BLaER1 (cell line): ENCODE measurements around the gene RAB36.

Experiments used
- H3K27ac ChIP-seq: shearing (Covaris generic); formaldehyde crosslinking; 2 replicates; pipeline ENCODE4 v1.8.1; 2022
- H3K27me3 ChIP-seq: shearing (Covaris generic); formaldehyde crosslinking; 2 replicates; pipeline ENCODE4 v1.8.1; 2022
- H3K36me3 ChIP-seq: shearing (Covaris generic); formaldehyde crosslinking; 2 replicates; pipeline ENCODE4 v1.8.1; 2022
- H3K4me1 ChIP-seq: shearing (Covaris generic); formaldehyde crosslinking; 2 replicates; pipeline ENCODE4 v1.8.1; 2022
- H3K4me2 ChIP-seq: shearing (Covaris generic); formaldehyde crosslinking; 2 replicates; pipeline ENCODE4 v1.8.1; 2022
- H3K4me3 ChIP-seq: shearing (Covaris generic); formaldehyde crosslinking; 2 replicates; pipeline ENCODE4 v1.8.1; 2022
- H3K9ac ChIP-seq: shearing (Covaris generic); formaldehyde crosslinking; 2 replicates; pipeline ENCODE4 v1.8.1; 2022
- H3K9me3 ChIP-seq: shearing (Covaris generic); formaldehyde crosslinking; 2 replicates; pipeline ENCODE4 v1.8.1; 2022
- H4K20me1 ChIP-seq: shearing (Covaris generic); formaldehyde crosslinking; 2 replicates; pipeline ENCODE4 v1.8.1; 2022
- Cebpa-rat ChIP-seq: shearing (Covaris generic); IDR thresholded peaks from 2 replicates; pipeline ENCODE4 v1.8.1; 2022

RAB36 gene

GRCh38 chr22:23199159-23199558 lies 53.9 kb downstream of the RAB36 start:
- Histone ChIP-seq H3K36me3 (peaks cover 74% of the 10 kb centered on the region), H3K9ac (no peak overlapping the region), H3K27me3 (no peaks in the 10 kb centered on the region), H3K4me2 (peak overlapping the region; percentile 55), H3K4me1 (peaks cover 81% of the 10 kb centered on the region), H3K4me3 (no peak overlapping the region), H3K9me3 (no peaks in the 10 kb centered on the region), H4K20me1 (peaks cover 100% of the 10 kb centered on the region), H3K27ac (no peak overlapping the region)
- TF ChIP-seq Cebpa-rat = no peak

DNA sequence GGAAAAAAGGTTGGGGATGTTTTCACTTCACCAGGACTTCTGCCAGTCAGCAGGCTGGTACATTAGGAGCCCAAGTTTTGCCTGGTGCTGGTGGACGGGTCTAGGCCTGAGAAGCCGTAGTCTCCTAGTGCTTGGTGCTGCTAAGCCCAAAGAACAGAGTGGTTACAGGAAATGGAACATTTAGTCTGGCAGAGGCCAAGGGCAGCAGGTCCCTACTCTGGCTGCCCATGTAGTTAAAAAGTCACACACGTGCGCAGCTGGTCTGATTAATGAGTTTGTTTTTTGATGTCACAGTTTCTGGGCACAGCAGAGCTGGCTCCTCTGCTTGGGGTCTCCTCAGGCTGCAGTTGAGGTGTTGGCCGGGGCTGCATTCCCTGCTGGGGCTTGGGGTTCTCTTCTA lies 55.6 kb downstream of the RAB36 start:
- Histone ChIP-seq H3K4me1 (peaks cover 81% of the 10 kb centered on the region), H3K27ac (peak overlapping the region; percentile 46; the same call in 1 of the 2 replicates), H3K4me3 (no peak overlapping the region), H3K36me3 (peaks cover 86% of the 10 kb centered on the region), H3K9ac (no peak overlapping the region), H3K9me3 (no peaks in the 10 kb centered on the region), H3K27me3 (no peaks in the 10 kb centered on the region), H4K20me1 (peaks cover 100% of the 10 kb centered on the region), H3K4me2 (peak overlapping the region; percentile 55)
- TF ChIP-seq Cebpa-rat = no peak

DNA sequence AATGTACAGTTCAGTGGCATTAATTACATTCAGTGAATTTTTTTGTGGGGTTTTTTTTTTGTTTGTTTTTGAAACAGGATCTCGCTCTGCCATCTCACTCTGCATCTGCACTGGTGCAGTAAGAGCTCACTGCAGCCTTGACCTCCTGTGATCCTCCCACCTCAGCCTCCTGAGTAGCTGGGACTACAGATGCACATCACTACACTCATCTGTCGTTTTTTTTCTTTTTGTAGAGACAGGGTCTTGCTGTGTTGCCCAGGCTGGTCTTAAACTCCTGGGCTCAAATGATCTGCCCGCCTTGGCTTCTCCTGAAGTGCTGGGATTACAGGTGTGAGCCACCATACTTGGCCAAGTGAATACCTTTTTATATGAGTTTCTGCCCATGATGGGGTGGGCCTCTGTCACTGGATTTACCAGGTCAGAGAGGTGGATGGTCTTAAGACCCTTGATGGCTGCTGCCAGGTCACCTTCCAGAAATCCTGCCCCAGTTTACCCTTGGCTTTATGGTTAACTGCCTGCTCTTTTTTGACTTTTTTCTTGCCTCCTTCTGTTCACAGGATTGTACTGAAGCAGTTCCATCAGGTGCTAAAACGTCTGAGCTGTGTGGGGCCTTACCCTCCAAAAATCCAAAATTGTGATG lies 57.7 kb downstream of the RAB36 start:
- H3K4me2 ChIP-seq = no peak overlapping the region
- no peaks in the 10 kb centered on the region for H3K9me3 ChIP-seq
- no peak overlapping the region for H3K9ac ChIP-seq
- H3K4me3 ChIP-seq = no peak overlapping the region
- H3K4me1 ChIP-seq = peaks cover 76% of the 10 kb centered on the region
- TF ChIP-seq Cebpa-rat = no peak
- no peak overlapping the region for H3K27ac ChIP-seq
- H4K20me1 ChIP-seq = peaks cover 100% of the 10 kb centered on the region
- peaks cover 73% of the 10 kb centered on the region for H3K36me3 ChIP-seq
- H3K27me3 ChIP-seq = no peaks in the 10 kb centered on the region

DNA sequence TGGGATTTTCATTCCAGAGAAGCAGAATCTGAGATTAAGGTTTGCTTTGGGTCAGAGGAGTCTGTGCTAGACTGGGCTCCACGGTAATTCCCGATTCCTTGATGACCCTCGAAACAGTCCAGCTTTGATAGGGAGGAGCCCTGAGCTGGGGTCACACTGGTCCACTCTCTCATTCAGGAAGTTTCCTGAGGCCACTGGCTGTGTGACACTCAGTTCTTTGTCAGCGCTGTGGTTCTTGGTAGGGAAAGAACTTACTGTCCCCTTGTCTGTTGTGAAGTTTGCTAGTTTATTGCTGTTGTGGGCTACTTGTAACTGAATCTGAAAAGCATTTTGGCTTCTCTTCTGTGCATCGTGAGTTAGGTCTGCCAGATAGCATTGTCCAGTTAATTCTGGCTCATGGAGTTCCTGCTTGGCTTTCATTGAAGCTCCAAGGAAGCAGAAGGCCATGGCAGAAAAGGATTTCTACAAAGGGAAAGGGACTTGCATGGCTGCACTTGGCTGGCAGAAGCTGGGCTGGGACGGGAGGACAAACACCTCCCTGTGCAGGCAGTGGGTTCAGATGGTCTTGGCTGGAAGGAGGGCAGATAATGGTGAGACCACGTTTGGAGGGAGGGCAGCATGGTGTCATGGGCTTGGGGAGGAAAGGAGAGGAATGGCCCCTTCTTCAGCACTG lies 58.3 kb downstream of the RAB36 start:
- H4K20me1 ChIP-seq = peaks cover 100% of the 10 kb centered on the region
- H3K27me3 ChIP-seq = no peaks in the 10 kb centered on the region
- H3K9ac ChIP-seq = no peak overlapping the region
- no peak overlapping the region for H3K27ac ChIP-seq
- H3K4me1 ChIP-seq = peaks cover 76% of the 10 kb centered on the region
- no peak overlapping the region for H3K4me3 ChIP-seq
- H3K36me3 ChIP-seq = peaks cover 67% of the 10 kb centered on the region
- H3K9me3 ChIP-seq = no peaks in the 10 kb centered on the region
- no peak overlapping the region for H3K4me2 ChIP-seq
- no peak for TF ChIP-seq Cebpa-rat

DNA sequence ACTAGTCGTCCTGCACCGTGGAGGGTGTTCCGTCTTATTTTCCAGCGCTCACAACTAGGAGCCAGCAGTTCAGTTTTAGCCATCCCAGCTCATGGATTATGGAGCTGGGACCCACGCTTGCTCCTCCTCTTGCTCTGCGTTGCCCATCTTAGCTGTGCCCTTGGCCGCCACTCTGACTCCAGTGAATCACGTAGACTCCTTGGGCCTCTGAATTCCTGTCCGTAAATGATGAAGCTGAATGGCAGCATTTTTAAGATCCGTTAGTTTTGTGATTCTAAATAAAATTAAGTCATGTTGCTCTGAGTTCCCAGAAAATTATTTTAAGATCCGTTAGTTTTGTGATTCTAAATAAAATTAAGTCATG lies 58.8 kb downstream of the RAB36 start:
- peaks cover 76% of the 10 kb centered on the region for H3K4me1 ChIP-seq
- no peaks in the 10 kb centered on the region for H3K27me3 ChIP-seq
- H4K20me1 ChIP-seq = peaks cover 100% of the 10 kb centered on the region
- no peak overlapping the region for H3K4me2 ChIP-seq
- H3K9me3 ChIP-seq = no peaks in the 10 kb centered on the region
- no peak overlapping the region for H3K27ac ChIP-seq
- TF ChIP-seq Cebpa-rat = no peak
- no peak overlapping the region for H3K9ac ChIP-seq
- peaks cover 67% of the 10 kb centered on the region for H3K36me3 ChIP-seq
- no peak overlapping the region for H3K4me3 ChIP-seq

GRCh38 chr22:23204541-23205157 lies 59.4 kb downstream of the RAB36 start:
- H3K36me3 ChIP-seq = peaks cover 67% of the 10 kb centered on the region
- peaks cover 76% of the 10 kb centered on the region for H3K4me1 ChIP-seq
- no peaks in the 10 kb centered on the region for H3K9me3 ChIP-seq
- H3K4me2 ChIP-seq = no peak overlapping the region; the same call in 1 of the 2 replicates
- H3K27ac ChIP-seq = no peak overlapping the region
- no peak for TF ChIP-seq Cebpa-rat
- no peaks in the 10 kb centered on the region for H3K27me3 ChIP-seq
- peaks cover 100% of the 10 kb centered on the region for H4K20me1 ChIP-seq
- no peak overlapping the region for H3K4me3 ChIP-seq
- no peak overlapping the region for H3K9ac ChIP-seq

GRCh38 chr22:23205339-23206049 lies 60.2 kb downstream of the RAB36 start:
- Histone ChIP-seq H3K27ac (no peak overlapping the region), H3K4me3 (no peak overlapping the region), H3K9me3 (no peaks in the 10 kb centered on the region), H3K4me2 (no peak overlapping the region), H3K9ac (no peak overlapping the region), H3K4me1 (peaks cover 76% of the 10 kb centered on the region), H3K27me3 (no peaks in the 10 kb centered on the region), H3K36me3 (peaks cover 64% of the 10 kb centered on the region), H4K20me1 (peaks cover 100% of the 10 kb centered on the region)
- TF ChIP-seq Cebpa-rat = no peak

GRCh38 chr22:23206915-23207314 lies 61.6 kb downstream of the RAB36 start:
- Histone ChIP-seq H3K4me3 (no peak overlapping the region), H3K36me3 (peaks cover 57% of the 10 kb centered on the region), H3K27ac (peak overlapping the region; percentile 23; the same call in 1 of the 2 replicates), H3K4me1 (peaks cover 82% of the 10 kb centered on the region), H3K9me3 (no peaks in the 10 kb centered on the region), H4K20me1 (peaks cover 100% of the 10 kb centered on the region), H3K9ac (no peak overlapping the region), H3K4me2 (peak overlapping the region; percentile 97), H3K27me3 (no peaks in the 10 kb centered on the region)
- no peak for TF ChIP-seq Cebpa-rat

GRCh38 chr22:23207729-23208393 lies 62.6 kb downstream of the RAB36 start:
- Histone ChIP-seq H3K9me3 (no peaks in the 10 kb centered on the region), H4K20me1 (peaks cover 100% of the 10 kb centered on the region), H3K4me2 (peak overlapping the region; percentile 97), H3K9ac (peak overlapping the region; percentile 44; the same call in 1 of the 2 replicates), H3K4me1 (peaks cover 91% of the 10 kb centered on the region), H3K4me3 (0 out of 2 replicates have a peak overlapping the region, but pooled peaks have one; percentile 18), H3K36me3 (peaks cover 60% of the 10 kb centered on the region), H3K27me3 (no peaks in the 10 kb centered on the region), H3K27ac (peak overlapping the region; percentile 23)
- TF ChIP-seq Cebpa-rat = no peak
